Peyer's patch (tissue), 4 donors: ENCODE results near the gene ATP6V0C. TPM values are rescaled to one million over a fixed set of nuclear protein-coding genes. Genes with fewer than 3 reads are reported as not detected.

Source experiments
- DNase-seq, 3 donors: peaks; one replicate each; pipeline ENCODE4 v3.0.0-alpha.2; 2017 to 2019
- H3K27ac ChIP-seq, 4 donors: fragments of 200-600 bp; sonication (generic); one replicate each; pipeline ENCODE4 v1.5.1; 2016 to 2019
- H3K27me3 ChIP-seq, 2 donors: fragments of 200-600 bp; sonication (generic); one replicate each; pipeline ENCODE4 v1.5.1; 2019
- H3K36me3 ChIP-seq, 3 donors: fragments of 200-600 bp; sonication (generic); one replicate each; pipeline ENCODE4 v1.5.1; 2016 to 2019
- H3K4me1 ChIP-seq, 4 donors: fragments of 200-600 bp; sonication (generic); one replicate each; pipeline ENCODE4 v1.5.1; 2016 to 2019
- H3K4me3 ChIP-seq, 4 donors: fragments of 200-600 bp; sonication (generic); 1 replicate in 3 of 4; 2 replicates in 1 of 4; pipeline ENCODE4 v1.5.1; 2016 to 2019; ENCODE audit warnings: mild to moderate bottlenecking in 1 of 4
- H3K9me3 ChIP-seq, 4 donors: fragments of 200-600 bp; sonication (generic); one replicate each; pipeline ENCODE4 v1.5.1; 2016 to 2019; ENCODE audit warnings: mild to moderate bottlenecking in 1 of 4
- CTCF ChIP-seq, 6 experiments: fragments of 450-650 bp in 4 of 6; fragments of 200-600 bp in 2 of 6; sonication (generic) in 1 of 6; IDR thresholded peaks; one replicate each; pipeline ENCODE4 v1.5.1; 2017 to 2019; ENCODE audit warnings: antibody characterized with exemption in 6 of 6, mild to moderate bottlenecking in 3 of 6, moderate library complexity in 1 of 6
- POLR2A ChIP-seq, 2 donors: fragments of 450-650 bp; IDR thresholded peaks; one replicate each; pipeline ENCODE4 v1.5.1; 2017; ENCODE audit warnings: antibody characterized with exemption in 2 of 2, mild to moderate bottlenecking in 2 of 2, moderate library complexity in 2 of 2
- total RNA-seq, 4 donors: library from RNA; depleted of rRNA; stranded (reverse); fragments of >200 nt; gene quantifications; one replicate each; pipeline ENCODE4 v1.1.0, GENCODE V29; 2016

ATP6V0C gene
- total RNA-seq, 4 donors from 2014 or later, result 27.2 to 116 (median 101) TPM

- TF ChIP-seq CTCF (IDR thresholded peaks at IDR 0.05) (no peak), POLR2A (IDR thresholded peaks at IDR 0.05) (no peak)
- Histone ChIP-seq H3K36me3 (peaks cover 0 to 11% (median 0%) of the 10 kb centered on the region in 3 donors), H3K4me3 (no peak overlapping the region), H3K27me3 (no peaks in the 10 kb centered on the region), H3K27ac (no peak overlapping the region), H3K4me1 (peaks cover 0 to 11% (median 2%) of the 10 kb centered on the region in 4 donors), H3K9me3 (no peaks in the 10 kb centered on the region)
- no peak for DNase-seq
These were observed 13.3 kb upstream of the ATP6V0C start for GRCh38 chr16:2500430-2500917.

- H3K27ac ChIP-seq, result peak overlapping the region in 2 of 4 donors; percentile 28 to 34
- peak; percentile 71 to 90 (median 89) for DNase-seq
- peaks cover 0 to 10% (median 0%) of the 10 kb centered on the region in 3 donors for H3K36me3 ChIP-seq
- H3K9me3 ChIP-seq, result no peaks in the 10 kb centered on the region
- peaks cover 0 to 11% (median 2%) of the 10 kb centered on the region in 4 donors for H3K4me1 ChIP-seq
- TF ChIP-seq CTCF (IDR thresholded peaks at IDR 0.05), result peak; percentile 92 to 98 (median 96)
- peak in 1 of 2 donors; percentile 6 for TF ChIP-seq POLR2A (IDR thresholded peaks at IDR 0.05)
- no peaks in the 10 kb centered on the region for H3K27me3 ChIP-seq
- H3K4me3 ChIP-seq, result peak overlapping the region in 1 of 4 donors; percentile 40
These were observed 12.6 kb upstream of the ATP6V0C start for GRCh38 chr16:2500918-2501750.

- no peaks in the 10 kb centered on the region for H3K9me3 ChIP-seq
- DNase-seq, result no peak
- H3K4me1 ChIP-seq, result peaks cover under 1 to 11% (median 4%) of the 10 kb centered on the region in 4 donors
- TF ChIP-seq CTCF (IDR thresholded peaks at IDR 0.05) (no peak), POLR2A (IDR thresholded peaks at IDR 0.05) (no peak)
- H3K27me3 ChIP-seq, result no peaks in the 10 kb centered on the region
- H3K36me3 ChIP-seq, result no peaks in the 10 kb centered on the region
- no peak overlapping the region for H3K4me3 ChIP-seq
- peak overlapping the region in 1 of 4 donors; percentile 28 for H3K27ac ChIP-seq
These were observed 11.5 kb upstream of the ATP6V0C start for GRCh38 chr16:2501946-2502895.

- H3K27ac ChIP-seq, result no peak overlapping the region
- no peak for TF ChIP-seq POLR2A (IDR thresholded peaks at IDR 0.05)
- no peak for TF ChIP-seq CTCF (IDR thresholded peaks at IDR 0.05)
These were observed 8.1 kb upstream of the ATP6V0C start for GRCh38 chr16:2505695-2506094.

GRCh38 chr16:2507052-2507659 lies 6.6 kb upstream of the ATP6V0C start:
- Histone ChIP-seq H3K4me3 (no peak overlapping the region), H3K9me3 (no peaks in the 10 kb centered on the region), H3K27me3 (no peaks in the 10 kb centered on the region), H3K36me3 (no peaks in the 10 kb centered on the region), H3K4me1 (peaks cover 0 to 21% (median 13%) of the 10 kb centered on the region in 4 donors), H3K27ac (peak overlapping the region; percentile 41 to 84 (median 66))
- TF ChIP-seq CTCF (IDR thresholded peaks at IDR 0.05) (peak in 4 of 6 experiments; percentile 7 to 54 (median 43)), POLR2A (IDR thresholded peaks at IDR 0.05) (no peak)
- peak in 2 of 3 donors; percentile 82 to 86 for DNase-seq

More at GRCh38 chr16:2505695-2506094, 8.1 kb upstream of the ATP6V0C start:
- H3K9me3 ChIP-seq, result no peaks in the 10 kb centered on the region
- H3K4me1 ChIP-seq, result peaks cover 3 to 21% (median 11%) of the 10 kb centered on the region in 4 donors
- no peaks in the 10 kb centered on the region for H3K36me3 ChIP-seq
- no peaks in the 10 kb centered on the region for H3K27me3 ChIP-seq
- DNase-seq, result no peak
- no peak overlapping the region for H3K4me3 ChIP-seq
